T-helper 2 cell treated with Interferon-gamma antibody and Interleukin-4, amounts not matched to agents 100 ng/mL and 5 ng/mL, for 36 hours (primary cell): ENCODE data around the gene CREBBP. TPM values are rescaled to one million over a fixed set of nuclear protein-coding genes. Genes with fewer than 3 reads are reported as not detected.

ENCODE experiments used
- intact Hi-C: fragments of 100-400 bp; cut with micrococcal nuclease; formaldehyde crosslinking; loops from one replicate; pipeline ENCODE4 v1.15.1; 2023
- total RNA-seq: library from RNA; stranded (reverse); gene quantifications from 2 replicates; pipeline ENCODE4 v1.2.3, GENCODE V29; 2022

The CREBBP gene
- total RNA-seq, 1 donor from 2014 or later: 70.1 TPM

- intact Hi-C loops: no loop called here
Measured at GRCh38 chr16:3857189-3858043, 23.1 kb downstream of the CREBBP start.

GRCh38 chr16:3856367-3857141 is 24.0 kb downstream of the CREBBP start:
- intact Hi-C loops: no loop called here

GRCh38 chr16:3854750-3855541 is 25.6 kb downstream of the CREBBP start:
- intact Hi-C loops: no loop called here

GRCh38 chr16:3850544-3850899 is 30.0 kb downstream of the CREBBP start:
- intact Hi-C loops: no loop called here

GRCh38 chr16:3849751-3850543 is 30.6 kb downstream of the CREBBP start:
- intact Hi-C loops: no loop called here

- intact Hi-C loops: no loop called here
Measured at GRCh38 chr16:3846595-3847091, 33.9 kb downstream of the CREBBP start.

- intact Hi-C loops: no loop called here
Measured at GRCh38 chr16:3846087-3846486, 34.4 kb downstream of the CREBBP start.

- intact Hi-C loops: no loop called here
Measured at GRCh38 chr16:3842994-3843393, 37.5 kb downstream of the CREBBP start.

GRCh38 chr16:3841729-3842508 is 38.6 kb downstream of the CREBBP start:
- intact Hi-C loops: no loop called here

GRCh38 chr16:3839402-3840184 is 40.9 kb downstream of the CREBBP start:
- intact Hi-C loops: no loop called here

GRCh38 chr16:3838600-3839401 is 41.7 kb downstream of the CREBBP start:
- intact Hi-C loops: no loop called here

GRCh38 chr16:3837851-3838586 is 42.5 kb downstream of the CREBBP start:
- intact Hi-C loops: no loop called here

- intact Hi-C loops: no loop called here
Measured at GRCh38 chr16:3836641-3837040, 43.9 kb downstream of the CREBBP start.

GRCh38 chr16:3835089-3835602 is 45.4 kb downstream of the CREBBP start:
- intact Hi-C loops: no loop called here

- intact Hi-C loops: no loop called here
Measured at GRCh38 chr16:3832668-3833067, 47.8 kb downstream of the CREBBP start.

GRCh38 chr16:3830625-3831254 is 49.8 kb downstream of the CREBBP start:
- intact Hi-C loops: no loop called here
